SK-N-SH (cell line): ENCODE data around the gene R3HDM4.

Experiments used
- TF ChIP-seq, protein P1 (sequence below): fragments of 200-600 bp; sonication (generic); IDR thresholded peaks from 2 replicates; pipeline ENCODE4 v1.6.1; 2017; ENCODE audit warnings: antibody characterized with exemption, mild to moderate bottlenecking, moderate library complexity
- TF ChIP-seq, protein P2 (sequence below): IDR thresholded peaks from 2 replicates; pipeline ENCODE4 v1.4.0; 2012; ENCODE audit warnings: low read depth

DNA sequence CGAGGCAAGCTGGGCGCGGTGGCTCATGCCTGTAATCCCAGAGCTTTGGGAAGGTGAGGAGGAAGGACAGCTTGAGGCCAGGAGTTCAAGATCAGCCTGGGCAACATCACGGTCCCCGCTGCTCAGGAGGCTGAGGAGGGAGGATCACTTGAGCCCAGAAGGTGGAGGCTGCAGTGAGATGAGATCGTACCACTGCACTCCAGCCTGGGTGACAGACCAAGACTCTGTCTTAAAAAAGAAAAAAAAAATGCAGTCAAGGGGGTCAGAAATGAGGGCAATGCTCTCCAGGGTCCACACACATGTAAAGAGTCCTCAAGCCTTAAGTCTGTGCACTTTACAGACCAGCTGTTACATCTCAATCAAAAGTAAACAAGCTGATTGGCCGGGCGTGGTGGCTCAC, 8.5 kb downstream of the R3HDM4 start:
- TF ChIP-seq, protein P1, sequence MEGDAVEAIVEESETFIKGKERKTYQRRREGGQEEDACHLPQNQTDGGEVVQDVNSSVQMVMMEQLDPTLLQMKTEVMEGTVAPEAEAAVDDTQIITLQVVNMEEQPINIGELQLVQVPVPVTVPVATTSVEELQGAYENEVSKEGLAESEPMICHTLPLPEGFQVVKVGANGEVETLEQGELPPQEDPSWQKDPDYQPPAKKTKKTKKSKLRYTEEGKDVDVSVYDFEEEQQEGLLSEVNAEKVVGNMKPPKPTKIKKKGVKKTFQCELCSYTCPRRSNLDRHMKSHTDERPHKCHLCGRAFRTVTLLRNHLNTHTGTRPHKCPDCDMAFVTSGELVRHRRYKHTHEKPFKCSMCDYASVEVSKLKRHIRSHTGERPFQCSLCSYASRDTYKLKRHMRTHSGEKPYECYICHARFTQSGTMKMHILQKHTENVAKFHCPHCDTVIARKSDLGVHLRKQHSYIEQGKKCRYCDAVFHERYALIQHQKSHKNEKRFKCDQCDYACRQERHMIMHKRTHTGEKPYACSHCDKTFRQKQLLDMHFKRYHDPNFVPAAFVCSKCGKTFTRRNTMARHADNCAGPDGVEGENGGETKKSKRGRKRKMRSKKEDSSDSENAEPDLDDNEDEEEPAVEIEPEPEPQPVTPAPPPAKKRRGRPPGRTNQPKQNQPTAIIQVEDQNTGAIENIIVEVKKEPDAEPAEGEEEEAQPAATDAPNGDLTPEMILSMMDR: no peak
- TF ChIP-seq, protein P2, sequence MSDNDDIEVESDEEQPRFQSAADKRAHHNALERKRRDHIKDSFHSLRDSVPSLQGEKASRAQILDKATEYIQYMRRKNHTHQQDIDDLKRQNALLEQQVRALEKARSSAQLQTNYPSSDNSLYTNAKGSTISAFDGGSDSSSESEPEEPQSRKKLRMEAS: no peak
